ENCODE results near the gene NTM.

DNA sequence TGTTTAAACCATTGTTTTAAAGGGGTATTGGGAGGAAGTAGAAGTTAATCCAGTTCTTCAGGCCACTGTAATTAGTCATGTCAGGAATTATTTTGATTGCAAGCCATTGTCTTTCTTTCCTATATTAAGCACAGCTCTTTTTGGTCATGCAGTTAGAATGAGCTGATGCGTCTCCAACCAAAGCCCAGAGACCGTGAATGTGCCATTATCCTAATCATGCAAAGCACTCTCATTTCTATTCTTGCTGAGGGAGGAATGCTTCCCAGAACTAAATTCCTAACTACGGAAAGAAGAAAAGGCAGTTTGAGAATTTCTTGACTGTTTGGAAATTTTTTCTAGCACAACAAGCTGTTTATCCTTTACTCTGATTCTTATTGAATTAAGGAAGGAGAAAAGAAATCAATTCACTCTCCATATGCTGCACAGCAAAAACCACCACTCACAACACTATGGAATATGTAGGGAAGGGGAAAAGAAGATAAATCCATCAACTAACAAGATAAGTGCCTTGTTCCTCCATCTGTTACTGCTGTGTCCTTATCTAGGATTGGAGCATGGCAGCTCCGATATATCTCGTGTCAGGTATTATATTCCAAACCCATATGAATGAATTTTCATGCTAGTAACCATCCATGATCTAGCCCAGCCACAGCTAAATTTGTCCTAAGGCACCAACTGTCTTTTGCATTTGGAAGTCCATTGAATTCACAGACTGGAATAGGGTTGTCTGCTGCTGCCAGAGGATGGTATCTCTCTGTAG, 70.8 kb downstream of the NTM start:
- TF ChIP-seq EZH2phosphoT487 (IDR thresholded peaks at IDR 0.05; ENCODE audit: borderline replicate concordance, low read length): no peak
- TF ChIP-seq, protein P1, sequence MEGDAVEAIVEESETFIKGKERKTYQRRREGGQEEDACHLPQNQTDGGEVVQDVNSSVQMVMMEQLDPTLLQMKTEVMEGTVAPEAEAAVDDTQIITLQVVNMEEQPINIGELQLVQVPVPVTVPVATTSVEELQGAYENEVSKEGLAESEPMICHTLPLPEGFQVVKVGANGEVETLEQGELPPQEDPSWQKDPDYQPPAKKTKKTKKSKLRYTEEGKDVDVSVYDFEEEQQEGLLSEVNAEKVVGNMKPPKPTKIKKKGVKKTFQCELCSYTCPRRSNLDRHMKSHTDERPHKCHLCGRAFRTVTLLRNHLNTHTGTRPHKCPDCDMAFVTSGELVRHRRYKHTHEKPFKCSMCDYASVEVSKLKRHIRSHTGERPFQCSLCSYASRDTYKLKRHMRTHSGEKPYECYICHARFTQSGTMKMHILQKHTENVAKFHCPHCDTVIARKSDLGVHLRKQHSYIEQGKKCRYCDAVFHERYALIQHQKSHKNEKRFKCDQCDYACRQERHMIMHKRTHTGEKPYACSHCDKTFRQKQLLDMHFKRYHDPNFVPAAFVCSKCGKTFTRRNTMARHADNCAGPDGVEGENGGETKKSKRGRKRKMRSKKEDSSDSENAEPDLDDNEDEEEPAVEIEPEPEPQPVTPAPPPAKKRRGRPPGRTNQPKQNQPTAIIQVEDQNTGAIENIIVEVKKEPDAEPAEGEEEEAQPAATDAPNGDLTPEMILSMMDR (IDR thresholded peaks at IDR 0.05; ENCODE audit: low read depth, low read length, poor library complexity, severe bottlenecking): no peak
